HG02938 (cell line): ENCODE measurements around the gene PARP16.

Source experiments
- ATAC-seq: cut with Tn5 transposase; IDR thresholded peaks from one replicate; pipeline ENCODE4 v1.9.1; 2021; ENCODE audit warnings: mild to moderate bottlenecking, moderate library complexity; ENCODE audit not compliant: unreplicated experiment

The PARP16 gene

GRCh38 chr15:65312400-65312916 lies 25.8 kb upstream of the PARP16 start:
- ATAC-seq = no peak

GRCh38 chr15:65311760-65312159 lies 25.1 kb upstream of the PARP16 start:
- no peak for ATAC-seq

DNA sequence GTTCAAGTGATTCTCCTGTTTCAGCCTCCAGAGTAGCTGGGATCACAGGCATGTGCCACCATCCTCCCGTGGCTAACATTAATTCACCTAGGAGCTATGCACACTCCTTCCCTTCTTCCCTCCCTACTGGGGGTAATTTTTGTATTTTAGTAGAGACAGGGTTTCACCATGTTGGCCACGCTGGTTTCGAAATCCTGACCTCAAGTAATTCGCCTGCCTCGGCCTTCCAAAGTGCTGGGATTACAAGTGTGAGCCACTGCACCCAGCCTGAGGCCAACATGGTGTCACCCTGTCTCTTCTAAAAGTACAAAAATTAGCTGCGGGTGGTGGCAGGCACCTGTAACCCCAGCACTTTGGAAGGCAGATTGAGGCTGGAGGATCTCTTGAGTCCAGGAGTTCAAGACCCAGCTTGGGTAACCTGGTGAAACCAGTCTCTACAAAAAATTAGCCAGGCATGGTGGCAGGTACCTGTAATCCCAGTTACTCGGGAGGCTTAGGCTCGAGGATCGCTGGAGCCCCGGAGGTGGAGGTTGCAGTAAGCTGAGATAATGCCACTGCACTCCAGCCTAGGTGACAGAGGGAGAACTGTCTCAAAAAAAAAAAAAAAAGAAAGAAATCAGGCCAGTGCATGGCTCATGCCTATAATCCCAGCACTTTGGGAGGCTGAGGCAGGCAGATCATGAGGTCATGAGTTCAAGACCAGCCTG lies 23.9 kb upstream of the PARP16 start:
- no peak for ATAC-seq

GRCh38 chr15:65309882-65310418 lies 23.3 kb upstream of the PARP16 start:
- ATAC-seq = no peak

GRCh38 chr15:65307978-65308377 lies 21.3 kb upstream of the PARP16 start:
- ATAC-seq = no peak

GRCh38 chr15:65306551-65306950 lies 19.9 kb upstream of the PARP16 start:
- no peak for ATAC-seq

DNA sequence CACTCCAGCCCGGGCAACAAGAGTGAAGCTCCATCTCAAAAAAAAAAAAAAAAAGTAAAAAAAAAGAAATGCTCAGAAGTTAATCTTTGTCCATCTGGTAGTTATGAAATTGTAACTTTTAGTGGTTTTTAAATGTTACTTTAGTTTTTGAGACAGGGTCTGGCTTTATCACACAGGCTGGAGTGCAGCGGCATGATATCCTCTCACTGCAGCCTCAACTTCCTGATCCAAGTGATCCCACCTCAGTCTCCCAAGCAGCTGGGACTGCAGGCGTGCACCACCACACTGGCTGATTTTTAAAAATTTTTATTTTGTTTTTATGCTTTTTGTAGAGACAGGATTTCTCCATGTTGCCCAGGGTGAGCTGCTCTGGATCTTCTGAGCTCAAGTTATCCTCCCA lies 19.1 kb upstream of the PARP16 start:
- ATAC-seq = no peak

DNA sequence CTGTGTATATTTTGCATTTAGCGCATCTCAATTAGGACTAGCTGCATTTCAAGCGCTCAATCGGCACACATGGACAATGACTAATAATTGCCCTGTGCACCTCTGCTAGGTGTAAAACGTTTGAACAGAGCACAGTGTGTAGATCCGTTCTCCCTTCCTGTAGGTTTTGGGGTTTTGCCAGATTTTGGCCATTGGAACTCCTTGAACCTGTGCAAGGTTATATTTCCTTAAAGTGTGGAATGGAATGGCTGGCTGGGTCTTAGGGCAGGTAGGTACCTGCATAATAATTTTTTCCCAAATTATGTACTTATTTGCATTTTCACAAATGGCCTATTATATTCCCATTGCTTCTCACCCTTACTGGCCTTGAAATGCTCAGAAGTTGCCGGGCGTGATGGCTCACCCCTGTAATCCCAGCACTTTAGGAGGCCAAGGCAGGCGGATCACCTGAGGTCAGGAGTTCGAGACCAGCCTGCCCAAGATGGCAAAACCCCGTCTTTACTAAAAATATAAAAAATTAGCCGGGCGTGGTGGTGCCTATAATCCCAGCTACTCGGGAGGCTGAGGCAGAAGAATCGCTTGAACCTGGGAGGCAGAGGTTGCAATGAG lies 18.6 kb upstream of the PARP16 start:
- ATAC-seq = peak; percentile 46

DNA sequence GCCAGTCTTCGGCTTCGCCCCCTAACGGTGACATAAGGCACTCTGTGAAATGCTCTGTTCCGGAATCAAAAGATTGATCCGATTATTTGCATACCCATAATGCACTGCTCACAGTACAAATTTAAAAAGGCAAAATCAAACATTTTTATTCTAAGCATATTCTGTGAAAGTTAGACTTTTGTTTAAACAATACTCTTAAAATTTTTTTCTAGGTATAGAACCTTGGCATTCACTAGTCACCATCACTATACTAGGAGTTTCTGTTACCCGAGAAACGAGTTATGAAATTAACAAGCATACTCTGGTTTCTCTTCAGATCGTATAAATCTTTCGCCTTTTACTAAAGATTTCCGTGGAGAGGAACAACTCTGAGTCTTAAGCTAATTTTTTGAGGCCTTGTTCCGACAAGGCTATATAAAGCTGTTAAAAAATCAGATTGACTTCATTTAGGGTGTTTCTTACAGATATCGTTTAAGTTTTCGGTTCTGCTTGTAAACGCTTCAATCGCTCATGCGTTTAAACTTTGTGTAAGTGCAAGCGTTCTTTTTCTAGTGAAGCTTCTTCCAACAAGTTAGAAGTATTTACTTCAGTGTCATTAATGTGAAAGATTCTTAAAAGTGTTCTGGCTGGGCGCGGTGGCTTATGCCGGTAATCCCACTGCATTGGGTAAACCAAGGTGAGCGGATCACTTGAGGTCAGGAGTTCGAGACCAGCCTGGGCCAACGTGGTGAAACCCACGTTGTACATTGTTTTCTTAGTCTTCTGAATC lies 17.9 kb upstream of the PARP16 start, which contains the start of gene RNU5B-1:
TSS of gene RNU5B-1 (plus strand) at position 297 of the 769 bp plus-strand sequence.
- peak; percentile 56 for ATAC-seq

DNA sequence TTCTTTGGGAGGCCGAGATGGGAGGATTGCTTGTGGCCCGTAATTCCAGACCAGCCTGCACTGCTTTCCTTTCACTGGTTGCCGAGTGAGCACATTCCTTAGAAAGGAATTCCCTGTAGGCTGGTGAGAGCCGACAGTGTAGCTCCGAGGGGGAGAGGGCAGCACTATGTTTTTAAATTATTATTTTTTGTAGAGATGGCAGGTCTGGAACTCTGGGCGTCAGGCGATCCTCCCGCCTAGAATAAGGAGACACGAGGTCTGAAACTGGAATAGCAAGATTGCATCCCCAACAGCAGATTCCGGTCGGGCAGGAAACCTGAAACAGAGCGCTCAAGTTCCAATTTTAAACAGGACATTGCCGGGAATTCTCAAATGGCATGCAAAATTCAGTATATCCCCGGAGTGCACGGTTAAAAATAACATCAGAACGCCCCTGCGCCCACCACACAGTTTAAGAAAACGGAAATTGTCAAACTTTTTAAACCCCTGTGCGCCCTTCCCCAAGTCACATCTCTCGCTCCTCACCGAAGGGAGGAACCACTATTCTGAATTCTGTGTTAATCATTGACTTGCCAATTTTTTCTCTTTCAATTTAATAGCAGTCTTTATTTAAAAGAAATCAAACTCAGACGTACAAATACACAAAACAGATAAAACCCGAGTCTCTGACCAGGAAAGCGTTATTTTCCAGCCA lies 17.2 kb upstream of the PARP16 start:
- ATAC-seq = no peak

GRCh38 chr15:65302061-65302460 lies 15.4 kb upstream of the PARP16 start:
- ATAC-seq = no peak

GRCh38 chr15:65300924-65301441 lies 14.3 kb upstream of the PARP16 start:
- no peak for ATAC-seq

GRCh38 chr15:65298731-65299130 lies 12.0 kb upstream of the PARP16 start:
- no peak for ATAC-seq

DNA sequence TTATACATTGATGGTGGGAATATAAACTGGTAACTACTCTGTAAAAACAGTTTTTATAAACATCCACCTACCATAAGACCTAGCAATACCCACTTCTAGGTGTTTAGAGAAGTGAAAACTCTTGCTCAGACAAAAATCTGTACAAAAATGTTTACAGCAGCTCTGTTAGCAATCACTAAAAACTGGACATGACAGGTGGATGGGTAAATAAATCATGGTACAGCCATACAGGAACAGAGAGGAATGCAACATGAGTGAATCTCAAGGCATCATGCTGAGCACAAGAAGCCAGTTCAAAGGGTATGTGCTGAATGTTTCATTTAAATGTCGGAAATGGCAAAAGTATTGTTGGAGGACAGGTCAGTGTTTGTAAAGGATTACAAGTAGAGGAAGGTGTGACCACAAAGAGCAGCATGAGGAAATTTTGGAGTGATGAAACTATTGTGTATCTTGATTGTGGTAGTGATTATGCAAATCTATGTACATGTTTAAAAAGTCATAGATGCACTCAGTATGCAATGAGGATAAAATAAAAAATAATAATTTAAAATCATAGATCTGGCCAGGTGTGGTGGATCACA lies 6.3 kb upstream of the PARP16 start:
- ATAC-seq = no peak

- no peak for ATAC-seq
These were observed 3.5 kb upstream of the PARP16 start for GRCh38 chr15:65290228-65290627.

GRCh38 chr15:65289261-65289854 lies 2.7 kb upstream of the PARP16 start:
- ATAC-seq = no peak

DNA sequence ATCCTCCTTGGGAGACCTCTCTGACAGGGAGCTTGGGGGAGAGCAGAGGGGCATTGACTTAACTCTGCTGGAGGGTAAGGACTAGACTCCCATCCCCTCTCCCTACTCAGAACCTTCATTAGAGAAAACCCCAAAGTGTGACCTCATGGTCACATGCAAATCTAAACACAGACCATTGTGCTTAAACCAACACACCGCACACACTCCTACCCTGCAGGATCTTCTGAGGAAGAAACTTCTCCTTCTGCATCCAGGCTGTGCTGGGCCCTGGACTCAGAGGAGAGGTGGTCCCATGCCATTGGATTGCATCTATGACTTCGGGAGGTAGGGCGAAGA lies 805 bp upstream of the PARP16 start:
- ATAC-seq = no peak

DNA sequence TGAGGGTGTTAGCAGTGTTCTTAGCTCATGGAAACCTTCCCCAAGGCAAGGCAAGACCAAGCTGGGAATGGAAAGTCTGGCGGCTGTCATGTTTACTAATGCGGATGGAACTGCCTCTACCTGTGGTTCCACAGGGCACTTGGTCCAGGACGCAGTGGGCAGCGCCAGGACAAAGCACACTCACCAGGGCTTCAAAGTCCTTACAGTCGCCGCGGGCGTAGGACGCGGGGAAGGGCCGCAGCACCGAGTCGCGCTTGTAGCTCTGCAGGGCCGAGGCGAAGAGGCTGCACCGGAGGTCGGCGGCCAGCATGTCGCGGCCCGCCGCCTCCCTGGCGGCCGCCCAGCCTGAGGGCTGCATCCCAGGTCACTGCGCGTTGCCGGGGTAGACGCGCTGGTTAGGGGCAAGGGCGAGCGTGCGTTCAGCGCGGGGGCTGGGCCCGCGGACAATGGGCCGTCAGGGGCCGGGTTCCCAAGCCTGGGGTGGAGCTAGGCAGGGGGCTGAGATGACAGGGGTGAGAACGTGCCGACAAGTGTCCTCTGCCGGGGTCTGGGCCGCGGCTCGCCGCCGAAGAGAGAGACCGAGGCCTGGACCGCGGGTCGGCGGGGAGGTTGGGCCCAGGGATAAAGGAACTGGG lies 497 bp downstream of the PARP16 start:
- peak; percentile 24 for ATAC-seq

DNA sequence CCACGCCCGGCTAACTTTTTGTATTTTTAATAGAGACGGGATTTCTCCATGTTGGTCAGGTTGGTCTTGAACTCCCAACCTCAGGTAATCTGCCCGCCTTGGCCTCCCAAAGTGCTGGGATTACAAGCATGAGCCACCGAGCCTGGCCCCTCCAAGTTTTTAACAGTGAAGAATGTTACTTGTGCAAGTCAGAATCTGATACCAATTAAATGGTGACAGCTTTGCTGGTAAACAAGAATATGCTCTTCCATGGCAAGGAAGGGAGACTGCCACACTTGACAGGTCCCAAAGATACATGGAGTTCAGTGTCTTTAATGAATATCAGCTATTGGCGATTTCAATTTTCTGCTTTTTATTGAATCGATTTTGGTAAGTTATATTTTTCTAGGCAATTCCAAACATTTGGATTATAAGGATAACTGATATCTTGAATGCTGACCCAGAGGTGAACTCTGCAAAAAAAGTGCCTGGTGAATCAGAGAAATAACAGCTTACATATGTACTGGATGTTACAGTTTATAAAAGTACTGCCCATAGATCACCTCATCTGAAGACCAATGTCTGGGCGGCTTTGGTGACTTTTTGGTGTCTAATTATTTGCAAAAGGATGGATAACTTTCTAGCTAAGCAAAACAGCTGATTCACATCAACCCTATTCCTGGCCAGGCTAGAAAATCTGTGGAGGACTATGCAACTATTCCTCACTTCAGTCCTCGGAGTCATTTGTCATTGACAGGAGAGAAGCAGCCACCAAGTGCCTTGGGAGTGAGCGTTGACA lies 1.2 kb downstream of the PARP16 start:
- ATAC-seq = no peak
